MM.1S (cell line): ENCODE results near the gene TXNIP.

Experiments used
- DNase-seq: peaks from one replicate; pipeline ENCODE4 v3.0.0-alpha.2; 2015
- H2AFZ ChIP-seq: fragments of 300-600 bp; sonication (generic); 2 replicates; pipeline ENCODE4 v1.6.0; 2016; ENCODE audit warnings: antibody characterized with exemption, low read length
- H3F3A ChIP-seq: fragments of 300-600 bp; sonication (generic); 2 replicates; pipeline ENCODE4 v1.6.1; 2016; ENCODE audit warnings: mild to moderate bottlenecking, antibody characterized with exemption, low read length, moderate library complexity, mixed read lengths; ENCODE audit not compliant: insufficient read depth
- H3K27ac ChIP-seq: fragments of 300-600 bp; sonication (generic); 2 replicates; pipeline ENCODE4 v1.5.1; 2016; ENCODE audit warnings: mild to moderate bottlenecking, low read length
- H3K27me3 ChIP-seq: fragments of 300-600 bp; sonication (generic); replicated peaks from 2 replicates; pipeline ENCODE4 v1.6.0; 2016; ENCODE audit warnings: low read length; ENCODE audit not compliant: insufficient read depth
- H3K36me3 ChIP-seq: fragments of 300-600 bp; sonication (generic); replicated peaks from 2 replicates; pipeline ENCODE4 v1.6.1; 2016; ENCODE audit warnings: mild to moderate bottlenecking, low read length, mixed read lengths; ENCODE audit not compliant: insufficient read depth
- H3K4me1 ChIP-seq: fragments of 300-600 bp; sonication (generic); 2 replicates; pipeline ENCODE4 v1.6.1; 2016; ENCODE audit warnings: low read length, mixed read lengths
- H3K4me2 ChIP-seq: fragments of 300-600 bp; sonication (generic); 2 replicates; pipeline ENCODE4 v1.6.0; 2016; ENCODE audit warnings: low read depth, low read length
- H3K4me3 ChIP-seq: fragments of 300-600 bp; sonication (generic); 2 replicates; pipeline ENCODE4 v1.5.1; 2016; ENCODE audit warnings: low read length, mixed read lengths
- H3K79me2 ChIP-seq: fragments of 300-600 bp; sonication (generic); 2 replicates; pipeline ENCODE4 v1.6.1; 2016; ENCODE audit warnings: mixed run types, low read length, mixed read lengths
- H3K9ac ChIP-seq: fragments of 300-600 bp; sonication (generic); 2 replicates; pipeline ENCODE4 v1.6.1; 2016; ENCODE audit warnings: low read length, mixed read lengths
- H3K9me2 ChIP-seq: fragments of 300-600 bp; sonication (generic); replicated peaks from 2 replicates; pipeline ENCODE4 v1.6.1; 2016; ENCODE audit warnings: mild to moderate bottlenecking, low read length, mixed read lengths; ENCODE audit not compliant: insufficient read depth
- H3K9me3 ChIP-seq: fragments of 300-600 bp; sonication (generic); replicated peaks from 2 replicates; pipeline ENCODE4 v1.6.1; 2016; ENCODE audit warnings: mild to moderate bottlenecking, low read length, mixed read lengths; ENCODE audit not compliant: insufficient read depth
- H4K20me1 ChIP-seq: fragments of 300-600 bp; sonication (generic); 2 replicates; pipeline ENCODE4 v1.6.1; 2016; ENCODE audit warnings: mild to moderate bottlenecking, low read length, moderate library complexity, mixed read lengths; ENCODE audit not compliant: insufficient read depth
- EZH2 ChIP-seq: fragments of 300-600 bp; sonication (generic); optimal IDR thresholded peaks from 2 replicates; pipeline ENCODE3; 2017; ENCODE audit warnings: low read depth, mild to moderate bottlenecking, antibody characterized with exemption, low read length, mixed read lengths
- EZH2phosphoT487 ChIP-seq: fragments of 300-600 bp; sonication (generic); IDR thresholded peaks from 2 replicates; pipeline ENCODE4 v1.6.1; 2018; ENCODE audit warnings: antibody characterized with exemption, low read length
- TF ChIP-seq, protein P1 (sequence below): fragments of 300-600 bp; sonication (generic); IDR thresholded peaks from 2 replicates; pipeline ENCODE4 v1.5.1; 2016; ENCODE audit warnings: antibody characterized with exemption, low read length, mixed read lengths

Gene TXNIP

DNA sequence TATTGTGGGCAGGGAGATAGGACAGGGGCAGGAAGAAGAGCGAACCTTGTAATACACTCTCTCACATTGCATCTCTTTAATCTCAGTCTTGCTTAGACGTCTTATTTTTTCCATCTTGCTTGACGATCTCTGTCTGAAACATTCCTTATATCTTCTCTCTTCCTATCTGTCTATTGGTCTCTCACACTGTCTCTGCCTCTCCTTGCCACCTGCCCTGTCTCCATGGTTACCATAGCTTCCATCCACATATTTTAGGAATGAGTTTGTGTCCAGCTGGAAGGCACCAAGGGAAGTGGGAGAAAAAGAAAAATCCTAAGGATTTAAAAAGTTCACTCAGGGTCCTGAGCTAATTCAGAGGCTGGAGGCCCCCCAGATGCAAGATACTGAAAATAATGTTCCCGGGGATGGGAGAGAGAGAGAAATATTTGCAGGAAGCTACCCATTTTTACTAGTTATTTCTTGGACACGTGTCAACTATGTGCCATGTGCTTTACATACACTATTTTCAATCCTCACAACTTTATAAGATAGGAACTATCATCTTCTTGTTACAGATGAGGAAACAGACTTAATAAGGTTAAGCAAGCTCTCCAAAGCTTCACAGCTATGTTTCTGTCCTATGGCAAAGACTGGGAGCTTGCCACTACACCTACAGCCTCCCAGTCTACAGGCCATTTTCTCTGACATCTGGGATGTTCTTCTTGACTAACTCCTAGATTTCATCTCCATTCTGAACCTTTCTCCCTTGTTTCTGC is 32.9 kb downstream of the TXNIP start:
- Histone ChIP-seq H3K9me2 (no peaks in the 10 kb centered on the region), H3K27ac (no peak overlapping the region), H3K9me3 (no peaks in the 10 kb centered on the region), H3K4me3 (peak overlapping the region; percentile 76), H4K20me1 (no peaks in the 10 kb centered on the region), H3K9ac (no peak overlapping the region), H3K79me2 (no peaks in the 10 kb centered on the region), H3K36me3 (no peaks in the 10 kb centered on the region), H2AFZ (no peak overlapping the region), H3K27me3 (peaks cover 53% of the 10 kb centered on the region), H3K4me1 (peaks cover 38% of the 10 kb centered on the region), H3K4me2 (peak overlapping the region; percentile 63), H3F3A (peaks cover 12% of the 10 kb centered on the region; the same call in 1 of the 2 replicates)
- no peak for TF ChIP-seq EZH2
- no peak for TF ChIP-seq EZH2phosphoT487
- TF ChIP-seq, protein P1, sequence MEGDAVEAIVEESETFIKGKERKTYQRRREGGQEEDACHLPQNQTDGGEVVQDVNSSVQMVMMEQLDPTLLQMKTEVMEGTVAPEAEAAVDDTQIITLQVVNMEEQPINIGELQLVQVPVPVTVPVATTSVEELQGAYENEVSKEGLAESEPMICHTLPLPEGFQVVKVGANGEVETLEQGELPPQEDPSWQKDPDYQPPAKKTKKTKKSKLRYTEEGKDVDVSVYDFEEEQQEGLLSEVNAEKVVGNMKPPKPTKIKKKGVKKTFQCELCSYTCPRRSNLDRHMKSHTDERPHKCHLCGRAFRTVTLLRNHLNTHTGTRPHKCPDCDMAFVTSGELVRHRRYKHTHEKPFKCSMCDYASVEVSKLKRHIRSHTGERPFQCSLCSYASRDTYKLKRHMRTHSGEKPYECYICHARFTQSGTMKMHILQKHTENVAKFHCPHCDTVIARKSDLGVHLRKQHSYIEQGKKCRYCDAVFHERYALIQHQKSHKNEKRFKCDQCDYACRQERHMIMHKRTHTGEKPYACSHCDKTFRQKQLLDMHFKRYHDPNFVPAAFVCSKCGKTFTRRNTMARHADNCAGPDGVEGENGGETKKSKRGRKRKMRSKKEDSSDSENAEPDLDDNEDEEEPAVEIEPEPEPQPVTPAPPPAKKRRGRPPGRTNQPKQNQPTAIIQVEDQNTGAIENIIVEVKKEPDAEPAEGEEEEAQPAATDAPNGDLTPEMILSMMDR, result no peak
- DNase-seq, result no peak

DNA sequence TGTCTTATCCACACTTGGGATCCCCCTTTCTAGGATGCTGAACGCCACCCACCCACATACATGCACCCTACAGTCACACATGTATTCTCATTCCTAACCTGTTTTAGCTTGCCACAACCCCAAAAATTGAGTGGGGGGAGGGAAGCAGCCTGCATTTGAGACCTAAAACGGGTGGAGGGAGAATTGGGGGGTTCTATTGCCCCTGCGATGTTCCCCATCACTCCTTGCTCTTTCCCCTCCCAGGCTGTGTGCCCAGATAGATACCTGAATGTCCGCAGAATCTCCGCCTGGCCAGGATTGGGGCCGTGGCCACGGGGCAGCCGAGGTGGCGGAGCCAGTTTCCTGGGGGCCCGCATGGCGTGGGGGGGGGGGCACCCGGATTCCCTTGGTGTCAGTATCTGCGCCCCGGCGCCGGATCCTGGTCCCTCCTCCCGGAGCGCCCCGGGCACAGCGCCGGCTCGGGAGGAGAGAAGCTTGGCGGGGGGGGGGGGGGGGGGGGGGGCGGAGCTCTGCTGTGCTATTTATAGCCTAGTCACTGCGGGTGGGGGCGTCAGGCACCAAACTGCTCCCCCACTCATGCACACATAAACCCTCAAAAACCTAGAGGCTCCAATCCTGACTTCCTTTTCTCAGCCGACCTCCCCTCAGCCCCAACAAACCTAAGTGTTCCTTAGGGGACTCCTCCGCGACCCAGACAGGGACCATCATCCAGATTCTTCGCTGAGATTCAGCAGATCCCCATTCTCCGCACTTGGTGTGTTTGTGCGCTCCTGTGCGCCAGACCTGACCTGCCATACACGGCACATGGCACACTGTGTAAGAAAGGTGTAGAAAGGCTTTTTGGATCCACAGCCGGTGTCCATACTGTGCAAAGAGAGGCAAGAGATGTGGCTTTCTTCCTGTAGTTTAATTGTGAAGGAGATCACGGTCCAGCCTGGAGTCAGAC is 33.9 kb downstream of the TXNIP start:
- peak overlapping the region; percentile 52; the same call in 1 of the 2 replicates for H2AFZ ChIP-seq
- no peak overlapping the region for H3K9ac ChIP-seq

DNA sequence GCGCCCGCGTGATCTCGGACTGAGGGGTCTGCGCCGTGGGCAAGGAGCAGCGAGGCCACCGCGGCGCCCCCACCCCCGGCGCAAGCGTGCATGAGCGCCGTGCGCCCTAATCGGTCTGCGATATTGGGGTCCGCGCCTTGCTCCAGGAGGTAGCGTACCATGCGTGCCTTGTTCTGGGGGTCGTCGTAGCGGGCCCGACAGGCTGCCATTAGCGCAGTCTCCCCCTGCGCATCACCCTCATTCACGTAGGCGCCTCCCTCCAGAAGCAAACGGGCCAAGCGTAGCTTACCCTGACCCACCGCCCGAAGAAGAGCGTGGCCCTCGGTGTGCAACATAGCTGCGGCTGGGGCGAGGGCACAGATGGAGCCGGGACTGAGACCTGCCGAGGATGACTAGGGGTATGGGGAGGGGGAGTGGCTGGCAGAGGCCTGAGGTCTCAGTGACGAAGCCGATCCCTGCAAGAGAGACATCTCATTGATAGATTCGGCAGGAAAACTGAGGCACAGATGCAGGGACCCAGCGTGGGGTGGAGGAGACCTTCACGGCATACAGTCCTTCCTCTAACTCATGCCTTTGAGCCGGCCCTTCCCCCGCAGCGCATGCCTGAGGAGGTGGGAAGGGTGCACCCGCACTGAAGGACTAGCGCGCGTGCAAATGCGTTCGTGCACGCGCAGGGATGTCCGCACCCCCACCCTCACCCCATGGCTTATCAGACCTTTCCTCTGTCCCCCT is 34.8 kb downstream of the TXNIP start:
- Histone ChIP-seq H3F3A (peaks cover 19% of the 10 kb centered on the region; the same call in 1 of the 2 replicates), H4K20me1 (no peaks in the 10 kb centered on the region), H3K4me3 (peak overlapping the region; percentile 56), H3K27me3 (peaks cover 62% of the 10 kb centered on the region), H3K9ac (no peak overlapping the region), H3K27ac (no peak overlapping the region), H2AFZ (peak overlapping the region; percentile 52), H3K36me3 (no peaks in the 10 kb centered on the region), H3K4me2 (peak overlapping the region; percentile 88), H3K79me2 (no peaks in the 10 kb centered on the region), H3K4me1 (peaks cover 50% of the 10 kb centered on the region), H3K9me3 (no peaks in the 10 kb centered on the region), H3K9me2 (no peaks in the 10 kb centered on the region)
- no peak for DNase-seq
- peak; percentile 95 for TF ChIP-seq EZH2
- TF ChIP-seq EZH2phosphoT487, result no peak

More for the DNA sequence above, 33.9 kb downstream of the TXNIP start:
- H3K9me2 ChIP-seq, result no peaks in the 10 kb centered on the region
- peaks cover 12% of the 10 kb centered on the region; the same call in 1 of the 2 replicates for H3F3A ChIP-seq
- H3K36me3 ChIP-seq, result no peaks in the 10 kb centered on the region
- no peaks in the 10 kb centered on the region for H4K20me1 ChIP-seq
- no peaks in the 10 kb centered on the region for H3K79me2 ChIP-seq
- H3K27ac ChIP-seq, result no peak overlapping the region
- DNase-seq, result no peak
- no peaks in the 10 kb centered on the region for H3K9me3 ChIP-seq
- H3K4me3 ChIP-seq, result peak overlapping the region; percentile 56
- H3K4me2 ChIP-seq, result peak overlapping the region; percentile 88
- TF ChIP-seq EZH2phosphoT487 (no peak), EZH2 (no peak)
- TF ChIP-seq, protein P1, result no peak
- H3K27me3 ChIP-seq, result peaks cover 53% of the 10 kb centered on the region
- peaks cover 42% of the 10 kb centered on the region for H3K4me1 ChIP-seq
